HG02588 (cell line): ENCODE data around the gene UBQLN1.
"Not testable (repeated sequence)": the region's sequence is repeated elsewhere in the genome, so short reads cannot be mapped to it uniquely, and the experiment has no call there.

Source experiments
- ATAC-seq: cut with Tn5 transposase; IDR thresholded peaks from one replicate; pipeline ENCODE4 v1.9.1; 2021; ENCODE audit warnings: mild to moderate bottlenecking, moderate library complexity; ENCODE audit not compliant: unreplicated experiment

The UBQLN1 gene

GRCh38 chr9:83707768-83708514 lies at the start of gene UBQLN1:
Gene UBQLN1 (minus strand): TSS chr9:83707958. CDS start chr9:83707679, 279 bp downstream.
- peak; percentile 76 for ATAC-seq

DNA sequence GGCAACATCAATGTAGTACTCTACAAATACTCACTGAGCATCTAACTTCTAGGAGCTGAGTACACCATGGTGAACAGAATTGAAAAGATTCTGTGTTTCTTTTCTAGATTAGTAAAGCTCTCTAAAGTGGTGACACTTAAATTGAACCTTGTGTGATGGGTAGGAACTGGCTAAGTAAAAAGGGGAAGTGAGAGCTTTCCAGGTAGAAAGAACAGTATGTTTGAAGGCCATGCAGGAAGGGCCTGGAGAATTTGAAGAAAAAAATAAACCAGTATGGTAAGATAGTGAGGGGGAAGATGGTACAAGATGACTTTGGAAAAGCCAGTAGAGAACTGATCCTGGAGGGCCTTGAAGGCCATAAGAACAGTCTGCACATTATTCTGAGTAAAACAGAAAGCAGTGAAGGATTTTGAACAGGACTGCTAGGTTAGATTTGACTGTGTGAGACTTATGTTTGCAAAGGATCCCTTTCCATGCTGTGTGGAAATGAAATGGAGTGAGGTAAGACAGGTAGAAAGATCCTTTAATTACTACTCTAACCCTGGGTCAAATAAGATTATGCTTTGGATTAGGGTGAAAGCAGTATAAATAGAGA lies 46.7 kb upstream of the UBQLN1 start:
- peak; percentile 69 for ATAC-seq

DNA sequence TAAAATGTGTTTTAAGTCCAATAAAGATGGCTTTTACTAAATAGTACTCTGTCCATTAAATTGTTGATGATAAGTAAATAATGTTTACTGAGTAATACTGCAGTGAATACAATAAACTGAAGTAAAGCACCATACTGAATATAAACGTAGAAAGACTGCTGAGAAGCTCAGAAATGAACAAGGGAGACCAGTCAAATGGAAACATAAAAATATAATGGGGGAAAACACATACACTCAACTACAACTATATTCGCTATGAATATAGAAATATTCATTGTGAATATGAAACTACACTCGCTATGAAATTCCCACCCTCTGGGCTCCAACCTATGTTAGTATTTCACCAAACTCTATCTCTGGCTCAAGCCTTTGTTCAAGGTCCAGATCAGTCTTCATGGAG lies 41.9 kb upstream of the UBQLN1 start:
- ATAC-seq, result no peak

DNA sequence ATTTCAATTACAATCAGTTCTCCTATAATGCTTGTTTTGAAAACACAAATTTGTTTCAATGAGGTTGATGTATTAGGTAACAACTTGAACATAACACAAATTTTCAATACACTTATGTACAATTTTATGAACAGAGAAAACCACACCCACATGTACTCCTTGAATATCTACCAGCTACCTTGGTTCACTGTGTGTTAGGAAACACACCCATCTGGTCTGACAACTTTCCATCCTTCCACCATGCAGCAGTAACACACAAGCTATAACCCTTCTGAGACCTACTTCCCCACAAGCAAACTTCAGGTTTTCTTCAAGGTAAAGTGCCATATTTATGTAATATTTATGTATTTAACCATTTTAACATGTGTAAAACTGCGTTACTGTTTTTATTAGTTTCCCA lies 36.4 kb upstream of the UBQLN1 start:
- ATAC-seq, result no peak

DNA sequence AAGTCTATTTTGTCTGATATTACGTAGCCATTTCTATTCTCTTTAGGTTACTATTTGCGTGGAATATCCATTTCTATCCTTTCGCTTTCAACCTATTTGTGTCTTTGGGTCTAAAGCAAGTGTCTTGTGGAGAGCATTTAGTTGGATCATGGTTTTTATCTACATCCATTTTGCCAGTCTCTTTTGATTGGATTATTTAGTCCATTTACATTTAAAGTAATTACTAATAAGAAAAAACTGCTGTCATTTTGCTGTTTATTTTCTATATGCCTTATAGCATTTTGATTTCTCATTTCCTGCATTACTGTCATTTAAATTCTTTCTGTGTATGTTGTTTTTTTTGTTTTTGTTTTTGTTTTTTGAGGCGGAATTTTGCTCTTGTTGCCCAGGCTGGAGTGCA lies 26.0 kb upstream of the UBQLN1 start:
- ATAC-seq, result no peak

- ATAC-seq, result not testable (repeated sequence)
These were observed 21.0 kb upstream of the UBQLN1 start for GRCh38 chr9:83728591-83729368.

- ATAC-seq, result no peak
These were observed 16.7 kb upstream of the UBQLN1 start for GRCh38 chr9:83724436-83724835.

DNA sequence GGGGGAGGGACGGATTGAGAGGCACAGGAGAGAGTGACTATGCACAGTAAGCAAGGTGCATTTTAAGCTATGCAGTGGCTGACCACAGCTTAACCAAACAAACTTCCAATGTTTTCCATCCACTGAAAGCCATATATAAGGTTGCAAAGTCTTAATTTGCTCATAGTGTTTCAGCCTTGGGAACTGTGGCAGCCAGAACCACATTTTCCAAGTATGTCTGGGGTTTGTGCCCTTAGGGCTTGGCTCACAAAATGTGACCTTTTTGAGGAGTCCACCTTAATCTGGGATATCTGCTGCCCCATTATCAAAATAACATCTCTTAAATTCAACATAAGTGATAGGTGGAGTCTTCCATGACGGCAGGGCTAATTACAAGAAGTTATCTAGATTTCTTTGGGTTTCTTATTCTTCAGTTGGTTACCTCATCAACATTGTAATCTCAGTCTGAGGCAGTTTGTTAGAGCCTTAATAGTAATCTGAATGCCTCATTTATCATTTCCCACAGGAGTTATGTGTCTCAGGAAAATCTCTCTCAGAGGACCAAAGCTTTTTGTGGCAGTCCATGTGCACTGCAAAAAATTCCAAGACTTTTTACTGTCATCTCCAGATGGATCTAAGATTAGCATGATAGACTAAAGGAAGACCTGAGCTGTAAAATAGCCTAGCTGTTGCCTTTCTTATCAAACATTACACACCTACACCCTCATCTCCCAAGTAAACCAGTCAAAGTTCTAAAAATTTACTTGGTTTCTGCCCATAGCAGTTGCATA lies 15.2 kb upstream of the UBQLN1 start:
- no peak for ATAC-seq

DNA sequence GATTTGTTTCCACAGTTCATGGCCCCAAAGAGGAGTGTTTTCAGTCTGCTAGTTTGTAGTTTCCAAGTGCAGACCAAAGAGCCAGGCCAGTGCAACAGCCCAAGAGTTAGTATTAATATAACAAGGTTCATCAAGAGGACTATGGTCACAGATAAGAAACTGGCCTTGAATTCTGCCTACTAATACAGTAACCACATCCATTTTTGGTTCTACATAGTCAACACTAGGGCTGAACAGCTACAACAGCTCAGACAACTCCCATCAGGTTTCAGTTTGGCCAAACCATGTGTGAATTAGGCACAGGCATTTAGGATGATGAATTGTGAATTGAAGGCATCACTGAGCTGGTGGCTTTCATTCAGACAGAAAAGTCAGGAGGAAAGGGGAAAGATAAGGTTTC lies 13.8 kb upstream of the UBQLN1 start:
- ATAC-seq, result no peak

GRCh38 chr9:83715794-83716193 lies 8.0 kb upstream of the UBQLN1 start:
- ATAC-seq, result no peak

DNA sequence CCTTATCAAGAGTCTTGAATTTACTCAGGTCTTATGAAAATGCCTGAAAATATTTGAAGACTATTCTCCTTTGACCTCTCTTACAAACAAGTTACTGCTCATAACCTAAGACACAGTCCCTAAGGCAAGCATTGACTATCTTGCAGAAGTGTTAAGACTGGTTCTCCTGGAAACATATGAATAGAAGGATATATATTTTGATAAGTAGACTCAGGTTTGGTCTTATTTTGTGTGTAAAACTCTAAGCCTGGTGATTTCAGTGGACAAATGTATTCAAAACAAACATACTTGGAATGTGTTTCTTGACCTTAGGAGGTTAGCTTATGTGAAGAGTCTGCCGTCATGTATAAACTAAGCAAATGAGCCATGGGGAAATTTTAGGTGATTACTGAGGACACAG lies 7.5 kb upstream of the UBQLN1 start:
- no peak for ATAC-seq

DNA sequence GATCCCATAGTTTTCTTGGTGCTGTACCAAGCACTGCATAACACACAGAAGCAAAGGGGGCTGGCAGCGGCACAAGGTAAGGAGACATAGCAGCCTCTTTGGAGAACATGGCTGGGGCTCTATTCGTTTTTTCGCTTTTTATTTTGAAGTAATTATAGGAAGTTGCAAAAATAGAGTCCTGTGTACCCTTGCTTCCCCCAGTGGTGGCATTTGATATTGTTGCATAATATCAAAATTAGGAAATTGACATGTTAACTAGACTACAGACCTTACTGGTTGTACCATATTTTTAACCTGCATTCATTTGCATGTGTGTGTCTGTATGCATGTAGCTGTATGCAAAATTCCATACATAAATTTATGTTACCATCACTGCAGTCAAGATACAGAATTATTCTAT lies 6.6 kb upstream of the UBQLN1 start:
- no peak for ATAC-seq

DNA sequence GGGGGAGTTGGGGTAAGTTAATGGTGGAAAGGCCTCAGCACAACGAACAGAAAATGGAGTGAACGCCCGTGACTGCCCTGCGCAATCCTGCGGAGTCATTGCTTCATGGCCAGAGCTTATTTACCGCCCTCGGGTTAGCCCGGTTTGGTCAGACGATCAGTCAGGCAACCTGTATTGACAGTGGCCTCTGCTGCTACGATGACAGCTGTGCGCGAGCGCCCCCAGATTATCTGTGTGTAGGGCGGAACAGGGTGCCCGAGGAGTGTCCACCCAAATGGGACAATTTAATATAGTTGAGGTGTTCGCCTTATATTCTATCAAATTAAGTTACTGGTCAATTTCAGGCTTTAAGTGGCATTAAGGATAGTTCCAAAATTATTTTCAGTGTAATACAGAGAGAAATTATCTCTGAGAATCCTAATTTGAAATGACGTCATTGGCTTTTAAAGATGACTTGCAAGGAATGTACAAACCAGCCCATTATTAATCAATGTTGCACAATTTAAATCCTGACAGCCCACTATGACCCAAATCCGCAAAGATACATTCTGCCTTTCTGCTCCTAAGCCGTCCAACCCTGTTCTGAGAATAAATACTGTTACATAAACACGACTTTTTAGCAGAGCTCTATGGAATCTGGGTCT lies 879 bp upstream of the UBQLN1 start:
- ATAC-seq, result peak; percentile 53

- peak; percentile 48 for ATAC-seq
These were observed 315 bp downstream of the UBQLN1 start for GRCh38 chr9:83707518-83707767.

DNA sequence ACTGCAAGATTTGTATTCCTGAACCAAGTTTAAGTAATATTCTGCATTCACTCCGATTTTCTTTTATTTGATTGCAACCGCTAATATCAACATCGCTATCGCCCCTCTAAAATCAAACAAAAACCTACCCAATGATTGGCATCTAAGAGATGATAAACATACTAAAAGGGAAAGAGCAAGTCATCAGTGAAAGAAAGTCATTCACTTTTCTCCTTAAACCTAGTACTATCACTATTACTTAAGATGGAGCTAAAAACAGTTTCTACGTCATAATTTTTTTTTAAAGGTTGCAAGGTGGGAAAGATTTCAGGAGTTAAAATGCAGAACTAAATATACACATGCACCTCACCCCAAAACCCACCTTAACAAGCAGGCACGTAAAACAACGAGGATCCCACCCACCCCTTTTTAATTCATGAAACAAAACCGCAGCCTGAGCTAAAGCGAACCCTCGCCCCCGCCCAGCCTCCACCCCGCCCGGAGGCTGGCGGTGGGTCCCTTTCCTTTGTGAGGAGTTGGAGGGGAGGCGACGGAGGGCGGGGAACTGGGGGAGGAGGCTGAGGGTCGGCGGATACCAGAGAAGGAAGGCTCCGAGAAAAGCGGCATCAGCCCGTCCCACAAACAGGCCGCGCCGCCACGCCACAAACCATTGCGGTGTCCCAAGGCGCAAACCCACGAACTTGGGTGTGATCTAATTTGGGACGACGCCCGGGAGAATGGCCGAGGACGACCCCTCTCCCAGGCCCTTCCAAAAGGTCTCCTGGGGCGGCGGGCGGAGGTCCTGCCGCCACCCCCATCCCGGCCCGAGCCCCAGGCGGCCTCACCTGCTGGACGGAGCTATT lies 861 bp downstream of the UBQLN1 start:
- peak; percentile 14 for ATAC-seq

DNA sequence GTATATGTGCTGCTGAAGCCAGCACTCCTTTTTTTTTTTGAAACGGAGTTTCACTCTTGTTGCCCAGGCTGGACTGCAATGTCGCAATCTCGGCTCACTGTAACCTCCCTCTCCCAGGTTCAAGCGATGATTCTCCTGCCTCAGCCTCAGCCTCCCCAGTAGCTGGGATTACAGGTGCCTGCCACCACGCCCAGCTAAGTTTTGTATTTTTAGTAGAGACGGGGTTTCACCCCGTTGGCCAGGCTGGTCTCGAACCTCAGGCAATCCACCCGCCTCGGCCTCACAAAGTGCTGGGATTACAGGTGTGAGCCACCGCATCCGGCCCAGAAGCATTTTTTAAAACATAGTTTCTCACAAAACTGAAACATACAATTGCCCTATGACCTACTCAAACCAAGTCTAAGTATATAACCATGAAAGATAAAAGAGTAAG lies 2.5 kb downstream of the UBQLN1 start:
- not testable (repeated sequence) for ATAC-seq

DNA sequence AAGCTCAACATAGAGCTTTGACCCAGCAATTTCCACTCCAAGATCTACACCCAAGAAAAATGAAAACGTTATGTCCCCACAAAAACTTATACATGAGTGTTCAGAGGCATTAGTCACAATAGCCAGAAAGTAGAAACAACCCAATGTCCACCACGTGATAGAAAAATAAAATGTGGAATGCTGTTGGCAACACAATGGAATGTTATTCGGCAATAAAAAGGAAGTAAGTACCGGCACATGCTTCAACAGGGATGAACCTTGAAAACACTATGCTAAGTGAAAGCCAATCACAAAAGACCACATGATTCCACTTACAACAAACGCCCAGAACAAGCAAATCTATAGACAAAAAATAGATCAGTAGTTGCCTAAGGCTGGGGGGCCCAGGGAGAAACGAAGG lies 6.0 kb downstream of the UBQLN1 start:
- no peak for ATAC-seq

DNA sequence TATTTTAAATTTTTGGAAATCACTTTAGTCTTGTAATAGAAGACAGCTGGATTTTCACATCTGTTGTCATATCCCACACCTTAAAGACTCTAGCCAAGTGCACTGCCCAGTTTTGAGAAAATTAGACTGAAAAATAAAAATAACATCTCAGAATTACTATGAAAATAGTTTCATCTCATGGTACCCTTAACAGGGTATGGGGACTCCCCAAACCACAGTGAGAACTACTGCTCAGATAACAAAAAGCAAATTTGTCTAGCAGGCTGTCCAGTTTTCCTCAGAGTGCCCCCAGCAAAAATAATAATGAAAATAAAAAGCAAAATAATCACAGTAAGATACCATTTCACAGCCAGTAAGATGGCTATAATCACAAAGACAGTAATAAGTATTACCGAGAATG lies 6.5 kb downstream of the UBQLN1 start:
- ATAC-seq, result no peak

DNA sequence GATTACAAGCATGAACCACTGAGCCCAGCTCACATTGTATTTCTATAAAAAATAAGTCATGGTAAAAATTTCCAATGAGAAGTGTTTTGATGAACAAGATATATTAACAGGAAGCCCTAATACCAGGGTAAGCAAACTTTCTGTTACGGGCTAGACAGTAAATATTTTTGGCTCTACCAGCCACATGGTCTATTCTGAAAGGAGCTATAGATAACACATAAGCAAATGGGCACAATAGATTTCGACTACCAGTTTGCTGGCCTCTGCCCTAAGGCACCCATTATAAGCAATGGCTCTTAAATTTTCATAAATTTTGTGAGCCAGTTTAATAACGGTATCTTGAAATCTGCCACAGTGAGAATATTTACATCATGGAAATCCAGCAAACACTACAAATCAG lies 8.1 kb downstream of the UBQLN1 start:
- ATAC-seq, result peak; percentile 50

- ATAC-seq, result peak; percentile 43
These were observed 8.7 kb downstream of the UBQLN1 start for GRCh38 chr9:83698976-83699585.
